DND-41 (cell line): ENCODE results near the gene TBPL2.

Experiments
- ATAC-seq: fragments of 200-7000 bp; cut with Tn5 transposase; 3 replicates; pipeline ENCODE4 v1.9.1; 2021; ENCODE audit warnings: low read depth; ENCODE audit not compliant: insufficient read depth
- DNase-seq: peaks from one replicate; pipeline ENCODE4 v3.0.0-alpha.2; 2020
- H2AFZ ChIP-seq: 2 replicates; pipeline ENCODE4 v1.6.0; 2012; ENCODE audit warnings: low read depth, low read length
- H3K27ac ChIP-seq: 2 replicates; pipeline ENCODE4 v1.5.1; 2012; ENCODE audit warnings: low read length, inconsistent platforms
- H3K27me3 ChIP-seq: fragments of 200-600 bp; sonication (generic); 2 replicates; pipeline ENCODE4 v1.6.0; 2012; ENCODE audit warnings: low read length, mild to moderate bottlenecking, inconsistent platforms; ENCODE audit not compliant: insufficient read depth, poor library complexity
- H3K36me3 ChIP-seq: 2 replicates; pipeline ENCODE4 v1.5.1; 2012; ENCODE audit warnings: low read length, inconsistent platforms; ENCODE audit not compliant: insufficient read depth
- H3K4me1 ChIP-seq: 2 replicates; pipeline ENCODE4 v1.5.1; 2012; ENCODE audit warnings: mild to moderate bottlenecking, low read length; ENCODE audit not compliant: insufficient read depth
- H3K4me2 ChIP-seq: 2 replicates; pipeline ENCODE4 v1.6.0; 2012; ENCODE audit warnings: mild to moderate bottlenecking, moderate library complexity, low read length, inconsistent platforms; ENCODE audit not compliant: insufficient read depth
- H3K4me3 ChIP-seq, 2 experiments: fragments of 200-600 bp in 1 of 2; shearing (Covaris generic) in 1 of 2; 2 replicates each; pipeline ENCODE4 v1.5.1; 2012 to 2016; ENCODE audit warnings: inconsistent platforms in 2 of 2, low read length in 2 of 2, mild to moderate bottlenecking in 2 of 2, low read depth in 1 of 2, moderate library complexity in 1 of 2
- H3K79me2 ChIP-seq: 2 replicates; pipeline ENCODE4 v1.6.0; 2012; ENCODE audit warnings: low read length, inconsistent platforms; ENCODE audit not compliant: insufficient read depth
- H3K9ac ChIP-seq: 2 replicates; pipeline ENCODE4 v1.6.0; 2012; ENCODE audit warnings: low read depth, mild to moderate bottlenecking, inconsistent platforms, low read length, moderate library complexity
- H3K9me3 ChIP-seq: 2 replicates; pipeline ENCODE4 v1.5.1; 2012; ENCODE audit warnings: low read length, moderate library complexity, mild to moderate bottlenecking, inconsistent platforms; ENCODE audit not compliant: insufficient read depth, severe bottlenecking
- H4K20me1 ChIP-seq: 2 replicates; pipeline ENCODE4 v1.6.0; 2012; ENCODE audit warnings: low read length; ENCODE audit not compliant: insufficient read depth
- EZH2 ChIP-seq: IDR thresholded peaks from 3 replicates; pipeline ENCODE4 v1.6.1; 2012; ENCODE audit warnings: borderline replicate concordance, low read depth, mild to moderate bottlenecking, moderate library complexity, low read length, inconsistent platforms; ENCODE audit not compliant: severe bottlenecking
- TF ChIP-seq, protein P1 (sequence below): IDR thresholded peaks from 2 replicates; pipeline ENCODE4 v1.5.1; 2012; ENCODE audit warnings: borderline replicate concordance, low read length, moderate library complexity, mild to moderate bottlenecking; ENCODE audit not compliant: poor library complexity, severe bottlenecking; ENCODE audit errors: extremely low read depth

Gene TBPL2

DNA sequence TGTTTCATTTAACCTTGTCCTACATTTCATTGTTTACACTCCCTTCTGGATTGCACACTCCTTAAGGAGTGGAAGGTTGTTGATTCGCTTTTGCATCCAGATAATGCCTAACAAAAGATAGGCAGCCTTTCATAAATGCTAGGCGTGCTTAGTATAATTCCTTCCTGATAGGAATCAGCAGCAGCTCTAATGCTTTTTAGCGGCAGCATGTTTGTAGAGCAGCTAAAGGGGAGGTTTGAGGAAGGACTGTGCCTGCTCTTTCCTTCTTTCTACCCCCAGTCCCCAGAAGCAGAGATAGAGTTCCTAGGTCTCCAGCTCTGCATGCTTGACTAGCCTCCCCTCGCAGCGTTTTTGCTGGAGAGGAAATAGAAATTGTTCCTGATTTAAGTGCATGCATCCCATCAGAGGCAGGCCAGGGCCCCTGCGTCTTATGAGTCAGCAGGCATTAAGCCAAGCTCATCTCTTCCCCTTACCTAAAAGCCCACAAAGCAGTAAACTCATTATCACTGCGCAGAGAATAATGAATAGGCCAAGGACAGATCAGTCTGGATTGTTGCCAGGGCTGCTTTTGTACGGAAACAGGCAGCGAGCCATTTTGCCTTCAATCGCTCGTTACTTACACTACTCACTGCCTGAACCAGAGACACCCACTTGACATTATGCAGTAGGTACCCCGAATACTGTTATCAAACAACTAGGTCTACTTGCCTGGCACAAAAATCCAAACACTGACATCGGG is 14.0 kb upstream of the TBPL2 start:
- TF ChIP-seq EZH2, result no peak
- TF ChIP-seq, protein P1, sequence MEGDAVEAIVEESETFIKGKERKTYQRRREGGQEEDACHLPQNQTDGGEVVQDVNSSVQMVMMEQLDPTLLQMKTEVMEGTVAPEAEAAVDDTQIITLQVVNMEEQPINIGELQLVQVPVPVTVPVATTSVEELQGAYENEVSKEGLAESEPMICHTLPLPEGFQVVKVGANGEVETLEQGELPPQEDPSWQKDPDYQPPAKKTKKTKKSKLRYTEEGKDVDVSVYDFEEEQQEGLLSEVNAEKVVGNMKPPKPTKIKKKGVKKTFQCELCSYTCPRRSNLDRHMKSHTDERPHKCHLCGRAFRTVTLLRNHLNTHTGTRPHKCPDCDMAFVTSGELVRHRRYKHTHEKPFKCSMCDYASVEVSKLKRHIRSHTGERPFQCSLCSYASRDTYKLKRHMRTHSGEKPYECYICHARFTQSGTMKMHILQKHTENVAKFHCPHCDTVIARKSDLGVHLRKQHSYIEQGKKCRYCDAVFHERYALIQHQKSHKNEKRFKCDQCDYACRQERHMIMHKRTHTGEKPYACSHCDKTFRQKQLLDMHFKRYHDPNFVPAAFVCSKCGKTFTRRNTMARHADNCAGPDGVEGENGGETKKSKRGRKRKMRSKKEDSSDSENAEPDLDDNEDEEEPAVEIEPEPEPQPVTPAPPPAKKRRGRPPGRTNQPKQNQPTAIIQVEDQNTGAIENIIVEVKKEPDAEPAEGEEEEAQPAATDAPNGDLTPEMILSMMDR, result no peak
- Histone ChIP-seq H3K36me3 (no peaks in the 10 kb centered on the region), H3K27me3 (peaks cover 2% of the 10 kb centered on the region), H3K9ac (no peak overlapping the region), H3K79me2 (no peaks in the 10 kb centered on the region), H2AFZ (no peak overlapping the region), H4K20me1 (no peaks in the 10 kb centered on the region), H3K4me1 (no peaks in the 10 kb centered on the region), H3K4me3 (no peak overlapping the region), H3K27ac (no peak overlapping the region), H3K4me2 (no peak overlapping the region), H3K9me3 (no peaks in the 10 kb centered on the region)
- ATAC-seq, result no peak
- no peak for DNase-seq

DNA sequence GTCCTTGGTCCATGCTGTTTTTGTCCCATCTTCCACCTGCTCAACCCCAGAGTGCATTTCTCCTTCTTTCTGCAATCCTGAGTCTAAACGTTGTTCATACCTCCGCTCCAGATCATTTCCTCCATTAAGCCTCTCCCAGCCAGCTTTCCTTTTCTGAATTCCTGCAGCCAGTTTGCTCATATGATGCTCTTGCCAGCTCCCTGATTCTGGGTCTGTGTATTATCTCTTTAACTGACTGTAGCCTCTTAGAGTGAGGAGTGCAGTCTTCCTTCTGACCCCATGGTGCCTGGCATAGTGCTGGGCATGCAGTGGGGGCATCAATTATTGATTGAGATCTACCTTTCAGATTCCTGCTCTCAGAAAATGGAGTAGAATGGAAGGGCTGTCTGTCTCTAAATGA is 11.5 kb upstream of the TBPL2 start:
- H2AFZ ChIP-seq, result no peak overlapping the region

GRCh38 chr14:55451398-55451797 is 11.0 kb upstream of the TBPL2 start:
- no peak overlapping the region for H2AFZ ChIP-seq

More for the DNA sequence above, 11.5 kb upstream of the TBPL2 start:
- Histone ChIP-seq H3K27me3 (no peaks in the 10 kb centered on the region), H3K4me3 (no peak overlapping the region), H3K9ac (no peak overlapping the region), H3K27ac (no peak overlapping the region), H3K4me1 (no peaks in the 10 kb centered on the region), H4K20me1 (no peaks in the 10 kb centered on the region), H3K79me2 (no peaks in the 10 kb centered on the region), H3K4me2 (no peak overlapping the region), H3K9me3 (no peaks in the 10 kb centered on the region), H3K36me3 (no peaks in the 10 kb centered on the region)
- no peak for DNase-seq
- no peak for ATAC-seq
- TF ChIP-seq EZH2, result no peak
- TF ChIP-seq, protein P1, result no peak

More at GRCh38 chr14:55451398-55451797, 11.0 kb upstream of the TBPL2 start:
- no peaks in the 10 kb centered on the region for H3K9me3 ChIP-seq
- H3K27me3 ChIP-seq, result no peaks in the 10 kb centered on the region
- H3K36me3 ChIP-seq, result no peaks in the 10 kb centered on the region
- no peak overlapping the region for H3K4me3 ChIP-seq
- no peaks in the 10 kb centered on the region for H3K79me2 ChIP-seq
- H3K4me2 ChIP-seq, result no peak overlapping the region
- H4K20me1 ChIP-seq, result no peaks in the 10 kb centered on the region
- ATAC-seq, result no peak
- TF ChIP-seq, protein P1, result no peak
- TF ChIP-seq EZH2, result no peak
- H3K27ac ChIP-seq, result no peak overlapping the region
- no peak overlapping the region for H3K9ac ChIP-seq
- no peaks in the 10 kb centered on the region for H3K4me1 ChIP-seq
- DNase-seq, result no peak
